H1 (cell line): ENCODE measurements around the gene TMEM183A. TPM values are rescaled to one million over a fixed set of nuclear protein-coding genes. Genes with fewer than 3 reads are reported as not detected.
A peak's percentile ranks its signal among the peaks of the same experiment; 100 is the strongest.

Experiments
- CTCF ChIA-PET: fragments of 300-600 bp; sonication (Branson Sonifier 250); formaldehyde crosslinking; loops from one replicate; lab custom pipeline; 2021; ENCODE audit not compliant: partially characterized antibody; lab: Charles Lee
- POLR2A ChIA-PET: fragments of 300-600 bp; sonication (Branson Sonifier 250); formaldehyde crosslinking; loops from one replicate; lab custom pipeline; 2021; ENCODE audit warnings: inconsistent platforms; ENCODE audit not compliant: partially characterized antibody; lab: Charles Lee
- DNase-seq, 2 experiments: peaks; one replicate each; pipeline versions ENCODE4 v3.0.0 to v3.0.0-alpha.2; 2010 to 2022; ENCODE audit warnings: low spot score in 2 of 2, low read depth in 1 of 2, mixed read lengths in 1 of 2
- FAIRE-seq: peaks from 2 replicates; lab custom pipeline; 2011; peaks lifted over from hg19 to GRCh38; lab: Jason Lieb, UNC
- H2AFZ ChIP-seq: 2 replicates; pipeline ENCODE4 v1.8.1; 2012; ENCODE audit warnings: low read length, inconsistent platforms
- H2AK5ac ChIP-seq: 2 replicates; pipeline ENCODE4 v1.6.1; 2013; ENCODE audit warnings: low read depth, low read length
- H2BK120ac ChIP-seq: replicated peaks from 2 replicates; pipeline ENCODE3; 2013; ENCODE audit warnings: low read depth, low read length, inconsistent platforms
- H2BK12ac ChIP-seq: 2 replicates; pipeline ENCODE4 v1.6.1; 2013; ENCODE audit warnings: low read depth, low read length
- H2BK15ac ChIP-seq: 2 replicates; pipeline ENCODE4 v1.6.1; 2013; ENCODE audit warnings: low read length
- H2BK20ac ChIP-seq: 2 replicates; pipeline ENCODE4 v1.6.1; 2013; ENCODE audit warnings: low read length
- H2BK5ac ChIP-seq: 2 replicates; pipeline ENCODE4 v1.6.1; 2013; ENCODE audit warnings: low read depth, low read length
- H3K14ac ChIP-seq: 2 replicates; pipeline ENCODE4 v1.6.1; 2013; ENCODE audit warnings: inconsistent platforms; ENCODE audit not compliant: insufficient read length
- H3K18ac ChIP-seq: 2 replicates; pipeline ENCODE4 v1.6.1; 2013; ENCODE audit warnings: low read length; ENCODE audit errors: extremely low read depth
- H3K23ac ChIP-seq: 2 replicates; pipeline ENCODE4 v1.6.1; 2013; ENCODE audit warnings: inconsistent platforms; ENCODE audit not compliant: insufficient read length
- H3K23me2 ChIP-seq: 2 replicates; pipeline ENCODE4 v1.6.1; 2013; ENCODE audit warnings: low read depth, low read length
- H3K27ac ChIP-seq: 2 replicates; pipeline ENCODE4 v1.6.1; 2011; ENCODE audit warnings: low read depth, low read length, inconsistent platforms
- H3K27me3 ChIP-seq, 4 experiments: replicated peaks in 1 of 4; 1 replicate in 1 of 4; 2 replicates in 3 of 4; pipeline versions ENCODE4 v1.6.1 to v1.8.1; 2011 to 2013; ENCODE audit warnings: low read length in 3 of 4, mild to moderate bottlenecking in 3 of 4, inconsistent platforms in 2 of 4, mixed read lengths in 2 of 4, moderate library complexity in 1 of 4; ENCODE audit not compliant: control insufficient read depth in 3 of 4, insufficient read depth in 3 of 4; ENCODE audit errors: extremely low read depth in 1 of 4
- H3K36me3 ChIP-seq, 4 experiments: 2 replicates each; pipeline versions ENCODE4 v1.6.1 to v1.8.1; 2011 to 2013; ENCODE audit warnings: mild to moderate bottlenecking in 4 of 4, low read length in 3 of 4, moderate library complexity in 2 of 4, control low read depth in 1 of 4, inconsistent platforms in 1 of 4; ENCODE audit not compliant: insufficient read depth in 4 of 4, control insufficient read depth in 2 of 4
- H3K4ac ChIP-seq: replicated peaks from 2 replicates; pipeline ENCODE3; 2013; ENCODE audit warnings: low read length, low read depth, mixed read lengths, inconsistent platforms; ENCODE audit not compliant: insufficient read length
- H3K4me1 ChIP-seq, 4 experiments: replicated peaks in 1 of 4; 1 replicate in 1 of 4; 2 replicates in 3 of 4; pipeline versions ENCODE4 v1.6.1 to v1.8.1; 2011 to 2013; ENCODE audit warnings: low read length in 3 of 4, inconsistent platforms in 2 of 4, mixed read lengths in 1 of 4; ENCODE audit not compliant: insufficient read depth in 4 of 4, control insufficient read depth in 3 of 4
- H3K4me2 ChIP-seq, 2 experiments: 2 replicates each; pipeline versions ENCODE4 v1.6.1 to v1.8.1; 2011 to 2013; ENCODE audit warnings: low read depth in 2 of 2, low read length in 2 of 2, control low read depth in 1 of 2, inconsistent platforms in 1 of 2, mild to moderate bottlenecking in 1 of 2; ENCODE audit not compliant: insufficient read depth in 1 of 2
- H3K4me3 ChIP-seq, 4 experiments: fragments of 200-600, 300-600 bp in 1 of 4; sonication (generic), shearing (Covaris generic), sonication (Bioruptor Twin) in 1 of 4; 2 replicates each; pipeline versions ENCODE4 v1.5.1 to v1.8.1; 2011 to 2016; ENCODE audit warnings: low read length in 4 of 4, low read depth in 3 of 4, control low read depth in 2 of 4, inconsistent platforms in 2 of 4, mild to moderate bottlenecking in 2 of 4, mixed read lengths in 1 of 4, moderate library complexity in 1 of 4; ENCODE audit not compliant: insufficient read depth in 2 of 4; ENCODE audit errors: extremely low read depth in 1 of 4
- H3K56ac ChIP-seq: replicated peaks from 2 replicates; pipeline ENCODE3; 2013; ENCODE audit warnings: low read depth, mild to moderate bottlenecking, mixed read lengths, low read length, inconsistent platforms; ENCODE audit not compliant: insufficient read length
- H3K79me1 ChIP-seq: 2 replicates; pipeline ENCODE4 v1.6.1; 2013; ENCODE audit warnings: low read depth, low read length, control low read depth
- H3K79me2 ChIP-seq, 2 experiments: 2 replicates each; pipeline versions ENCODE4 v1.6.1 to v1.8.1; 2012 to 2013; ENCODE audit warnings: low read length in 2 of 2, mild to moderate bottlenecking in 2 of 2, inconsistent platforms in 1 of 2; ENCODE audit not compliant: insufficient read depth in 2 of 2, control insufficient read depth in 1 of 2
- H3K9ac ChIP-seq, 4 experiments: replicated peaks in 1 of 4; 1 replicate in 1 of 4; 2 replicates in 3 of 4; pipeline versions ENCODE4 v1.6.1 to v1.8.1; 2011 to 2013; ENCODE audit warnings: low read depth in 3 of 4, low read length in 3 of 4, control low read depth in 2 of 4, mild to moderate bottlenecking in 2 of 4, moderate library complexity in 2 of 4, inconsistent platforms in 1 of 4; ENCODE audit errors: extremely low read depth in 1 of 4
- H3K9me3 ChIP-seq, 2 experiments: 2 replicates each; pipeline versions ENCODE4 v1.6.1 to v1.8.1; 2012 to 2013; ENCODE audit warnings: mild to moderate bottlenecking in 2 of 2, moderate library complexity in 2 of 2, control low read depth in 1 of 2, inconsistent platforms in 1 of 2, low read depth in 1 of 2, low read length in 1 of 2, mixed read lengths in 1 of 2; ENCODE audit not compliant: insufficient read depth in 2 of 2
- H4K20me1 ChIP-seq, 2 experiments: replicated peaks in 1 of 2; 2 replicates each; pipeline versions ENCODE3 to v1.8.1; 2011 to 2013; ENCODE audit warnings: inconsistent platforms in 2 of 2, low read length in 2 of 2, mild to moderate bottlenecking in 1 of 2; ENCODE audit not compliant: insufficient read depth in 2 of 2, control insufficient read depth in 1 of 2
- H4K5ac ChIP-seq: 2 replicates; pipeline ENCODE4 v1.6.1; 2013; ENCODE audit warnings: low read length, low read depth, mixed read lengths, inconsistent platforms; ENCODE audit not compliant: insufficient read length
- H4K8ac ChIP-seq: 2 replicates; pipeline ENCODE4 v1.8.0; 2013; ENCODE audit warnings: mild to moderate bottlenecking, moderate library complexity, low read length, inconsistent platforms; ENCODE audit not compliant: insufficient read depth; ENCODE audit errors: extremely low read depth
- H4K91ac ChIP-seq: replicated peaks from 2 replicates; pipeline ENCODE3; 2013; ENCODE audit warnings: low read length, mixed read lengths, inconsistent platforms; ENCODE audit not compliant: insufficient read length
- CEBPB ChIP-seq: IDR thresholded peaks from 2 replicates; pipeline ENCODE4 v1.6.1; 2012; ENCODE audit warnings: low read depth, low read length
- CHD1 ChIP-seq: IDR thresholded peaks from 2 replicates; pipeline ENCODE4 v1.6.1; 2012; ENCODE audit warnings: low read depth, low read length, improper control_type of control experiment
- CHD2 ChIP-seq: IDR thresholded peaks from 2 replicates; pipeline ENCODE4 v1.6.1; 2012; ENCODE audit warnings: low read length, improper control_type of control experiment
- CTBP2 ChIP-seq: IDR thresholded peaks from 2 replicates; pipeline ENCODE4 v1.7.0; 2011; ENCODE audit warnings: borderline replicate concordance, mild to moderate bottlenecking, moderate library complexity, mixed read lengths, low read length; ENCODE audit not compliant: insufficient read depth, insufficient read length
- HDAC6 ChIP-seq: IDR thresholded peaks from one replicate; pipeline ENCODE4 v1.7.1; 2012; ENCODE audit warnings: low read depth, mild to moderate bottlenecking, inconsistent platforms, low read length, moderate library complexity
- JUN ChIP-seq: IDR thresholded peaks from 2 replicates; pipeline ENCODE4 v1.6.1; 2011; ENCODE audit warnings: low read depth, mild to moderate bottlenecking, improper control_type of control experiment, low read length
- KDM5A ChIP-seq: fragments of 200-600 bp; IDR thresholded peaks from 2 replicates; pipeline ENCODE4 v1.7.1; 2012; ENCODE audit warnings: mild to moderate bottlenecking, low read length, inconsistent platforms, mixed read lengths
- PHF8 ChIP-seq: fragments of 200-600 bp; sonication (generic); conservative IDR thresholded peaks from 2 replicates; pipeline ENCODE4 v1.7.1; 2012; ENCODE audit warnings: low read depth, mild to moderate bottlenecking, inconsistent platforms, low read length, moderate library complexity
- POLR2AphosphoS5 ChIP-seq: IDR thresholded peaks from 2 replicates; pipeline ENCODE4 v1.6.1; 2011; ENCODE audit warnings: low read depth, low read length
- RFX5 ChIP-seq: IDR thresholded peaks from 2 replicates; pipeline ENCODE4 v1.6.1; 2011; ENCODE audit warnings: low read depth, low read length, improper control_type of control experiment, borderline replicate concordance
- SAP30 ChIP-seq: fragments of 300-600 bp; sonication (generic); IDR thresholded peaks from 2 replicates; pipeline ENCODE4 v1.7.1; 2012; ENCODE audit warnings: low read length, moderate library complexity, mild to moderate bottlenecking, inconsistent platforms; ENCODE audit not compliant: insufficient read depth, insufficient replicate concordance
- SRF ChIP-seq: IDR thresholded peaks from 2 replicates; pipeline ENCODE4 v1.6.1; 2011; ENCODE audit warnings: mild to moderate bottlenecking, low read depth, low read length, moderate library complexity
- SUZ12 ChIP-seq: fragments of 200-600 bp; sonication (generic); IDR thresholded peaks from 2 replicates; pipeline ENCODE4 v1.6.1; 2012; ENCODE audit warnings: mild to moderate bottlenecking, inconsistent platforms, low read length, moderate library complexity, mixed read lengths
- TCF12 ChIP-seq: IDR thresholded peaks from 2 replicates; pipeline ENCODE4 v1.6.1; 2011; ENCODE audit warnings: low read depth, mild to moderate bottlenecking, low read length
- YY1 ChIP-seq: IDR thresholded peaks from 2 replicates; pipeline ENCODE4 v1.6.1; 2011; ENCODE audit warnings: low read depth, mild to moderate bottlenecking, low read length
- WGBS, 2 experiments: shearing (Covaris generic) in 1 of 2; methylation state at CpG; one replicate each; pipeline versions ENCODE4 v1.1.6 to v1.1.7; 2013 to 2015; ENCODE audit warnings: low lambda C conversion rate in 2 of 2, mixed read lengths in 2 of 2, inconsistent platforms in 1 of 2, low coverage in 1 of 2, missing lambda C conversion rate in 1 of 2; ENCODE audit not compliant: insufficient replicate concordance in 2 of 2, insufficient coverage in 1 of 2, insufficient read length in 1 of 2; ENCODE audit errors: extremely low coverage in 1 of 2, missing lambda C conversion rate in 1 of 2; 5-methylcytosine and 5-hydroxymethylcytosine counted together
- polyA plus RNA-seq, 7 experiments: library from polyadenylated mRNA; depleted of rRNA in 3 of 7; stranded (reverse) in 5 of 7; unstranded in 2 of 7; fragments of >200 nt in 5 of 7; fragments of 200-250 nt in 2 of 7; gene quantifications; 1 replicate in 5 of 7; 2 replicates in 1 of 7; 4 replicates in 1 of 7; pipeline versions ENCODE4 v1.2.1 to v1.2.3, GENCODE V29; 2011 to 2013; ENCODE audit warnings: missing spikeins in 2 of 7, mixed read lengths in 2 of 7
- total RNA-seq: library from RNA; stranded (reverse); fragmentation: NEBNext Ultra II Directional; extraction: Animal tissue kit (Norgen Biotek cat#: 25700); gene quantifications from 2 replicates; pipeline ENCODE4 v1.2.1, GENCODE V29; 2021

TMEM183A gene
- total and polyA plus RNA-seq, 2 of the 8 experiments (the other 6 are each of a cell fraction or from before 2014, with no cell fraction given), result 107 to 173 TPM

DNA sequence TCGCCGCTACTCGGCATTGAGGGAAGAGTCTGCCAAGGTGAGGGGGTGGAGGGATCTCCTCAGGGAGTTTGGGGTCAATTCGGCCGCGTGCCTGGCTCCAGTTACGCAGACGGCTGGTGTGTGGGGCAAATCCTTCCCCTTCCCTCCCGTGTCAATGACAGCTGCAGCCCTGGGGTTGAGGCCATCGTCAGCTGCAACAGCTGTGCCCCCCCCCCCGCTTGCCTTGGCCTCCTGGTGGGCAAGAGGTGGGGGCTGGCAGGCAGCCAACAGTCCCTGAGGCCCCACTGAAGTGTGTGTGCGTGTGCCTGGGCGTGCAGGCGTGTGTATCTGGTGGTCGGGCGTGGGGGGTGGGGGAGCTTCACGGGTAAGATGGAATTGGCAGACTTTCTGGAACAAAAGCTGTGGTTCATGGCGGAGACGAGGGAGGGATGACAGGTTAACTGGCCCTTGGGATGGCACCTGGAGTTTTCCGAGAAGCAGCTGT is 44.7 kb downstream of the TMEM183A start:
- CTCF ChIA-PET, result interaction anchor here (0.7 to 49.7 kb wide), 11 partner anchors 4 to 287 kb away, joined by 3 to 1089 read pairs (median 25); partner anchors contain the start of genes ADORA1, MYOG and PPFIA4
- WGBS, 2 experiments, result 75% methylated on average over 14 of the region's 20 CpGs; no CpG with 5 or more reads in 1 of the 2 experiments
- TF ChIP-seq JUN, result no peak
- no peak for TF ChIP-seq TCF12
- TF ChIP-seq SRF, result no peak
- TF ChIP-seq POLR2AphosphoS5, result no peak
- no peak for TF ChIP-seq PHF8
- TF ChIP-seq CTBP2, result no peak
- TF ChIP-seq CHD2, result no peak
- no peak for TF ChIP-seq KDM5A
- no peak for TF ChIP-seq CEBPB
- TF ChIP-seq SUZ12, result no peak
- TF ChIP-seq SAP30, result no peak
- no peak for TF ChIP-seq RFX5
- no peak for TF ChIP-seq CHD1
- no peak for TF ChIP-seq YY1
- TF ChIP-seq HDAC6, result no peak

More for the DNA sequence above, 44.7 kb downstream of the TMEM183A start:
- no peaks in the 10 kb centered on the region for H3K79me1 ChIP-seq
- no peak overlapping the region for H2AK5ac ChIP-seq
- no peak overlapping the region for H3K9ac ChIP-seq
- H2BK12ac ChIP-seq, result no peak overlapping the region
- 0 out of 2 replicates have a peak overlapping the region, but pooled peaks have one; percentile 19 for H2BK20ac ChIP-seq
- DNase-seq (no peak), FAIRE-seq (no peak)
- H3K4me1 ChIP-seq, result peaks cover 13 to 34% (median 22%) of the 10 kb centered on the region in 4 experiments
- no peak overlapping the region for H3K27ac ChIP-seq
- no peak overlapping the region for H2BK120ac ChIP-seq
- no peak overlapping the region for H4K5ac ChIP-seq
- POLR2A ChIA-PET, result interaction anchor here (0.7 to 1.0 kb wide), 2 partner anchors 16 to 44 kb away, joined by 3 read pairs; partner anchors contain the start of gene TMEM183A
- H3K36me3 ChIP-seq, result no peaks in the 10 kb centered on the region; a peak in 1 of 8 replicates
- H4K20me1 ChIP-seq, result no peaks in the 10 kb centered on the region
- H2AFZ ChIP-seq, result no peak overlapping the region
- H2BK15ac ChIP-seq, result 0 out of 2 replicates have a peak overlapping the region, but pooled peaks have one; percentile 9
- H3K4ac ChIP-seq, result no peak overlapping the region
- H3K27me3 ChIP-seq, result no peaks in the 10 kb centered on the region
- no peak overlapping the region for H2BK5ac ChIP-seq
- H3K9me3 ChIP-seq, result no peaks in the 10 kb centered on the region
- no peak overlapping the region for H4K91ac ChIP-seq
- no peak overlapping the region for H3K4me3 ChIP-seq
- no peak overlapping the region for H3K4me2 ChIP-seq
- H3K14ac ChIP-seq, result no peak overlapping the region
- H4K8ac ChIP-seq, result peak overlapping the region; percentile 64; the same call in 1 of the 2 replicates
- no peak overlapping the region for H3K23ac ChIP-seq
- H3K18ac ChIP-seq, result no peak overlapping the region
- H3K23me2 ChIP-seq, result no peaks in the 10 kb centered on the region
- H3K79me2 ChIP-seq, result no peaks in the 10 kb centered on the region
- H3K56ac ChIP-seq, result no peak overlapping the region
